ENCODE measurements around the gene TMEM108. TPM values are rescaled to one million over a fixed set of nuclear protein-coding genes. Genes with fewer than 3 reads are reported as not detected.

Gene TMEM108
- total RNA-seq, 4 donors from 2014 or later, result 1.1 to 3.2 TPM; not detected in 2

DNA sequence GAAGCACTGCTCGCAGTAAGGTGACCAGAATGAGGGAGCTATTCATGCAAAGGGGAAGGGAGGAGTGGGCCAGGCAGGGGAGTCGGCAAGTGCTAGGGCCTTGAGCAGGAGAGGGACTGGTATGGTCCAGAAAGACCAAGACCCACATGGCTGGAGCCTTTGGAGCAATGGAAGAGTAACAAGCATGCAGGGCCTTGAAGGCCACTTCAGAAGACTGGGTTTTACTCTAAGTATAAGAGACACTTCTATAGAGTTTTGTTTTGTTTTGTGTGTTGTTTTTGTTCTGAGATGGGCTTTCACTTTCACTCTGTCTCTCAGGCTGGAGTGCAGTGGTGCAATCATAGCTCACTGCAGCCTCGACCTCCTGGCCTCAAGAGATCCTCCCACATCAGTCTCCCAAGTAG is 403.7 kb downstream of the TMEM108 start:
- H3K4me1 ChIP-seq, result no peaks in the 10 kb centered on the region
- no peaks in the 10 kb centered on the region for H3K9me3 ChIP-seq
- TF ChIP-seq, protein P1, sequence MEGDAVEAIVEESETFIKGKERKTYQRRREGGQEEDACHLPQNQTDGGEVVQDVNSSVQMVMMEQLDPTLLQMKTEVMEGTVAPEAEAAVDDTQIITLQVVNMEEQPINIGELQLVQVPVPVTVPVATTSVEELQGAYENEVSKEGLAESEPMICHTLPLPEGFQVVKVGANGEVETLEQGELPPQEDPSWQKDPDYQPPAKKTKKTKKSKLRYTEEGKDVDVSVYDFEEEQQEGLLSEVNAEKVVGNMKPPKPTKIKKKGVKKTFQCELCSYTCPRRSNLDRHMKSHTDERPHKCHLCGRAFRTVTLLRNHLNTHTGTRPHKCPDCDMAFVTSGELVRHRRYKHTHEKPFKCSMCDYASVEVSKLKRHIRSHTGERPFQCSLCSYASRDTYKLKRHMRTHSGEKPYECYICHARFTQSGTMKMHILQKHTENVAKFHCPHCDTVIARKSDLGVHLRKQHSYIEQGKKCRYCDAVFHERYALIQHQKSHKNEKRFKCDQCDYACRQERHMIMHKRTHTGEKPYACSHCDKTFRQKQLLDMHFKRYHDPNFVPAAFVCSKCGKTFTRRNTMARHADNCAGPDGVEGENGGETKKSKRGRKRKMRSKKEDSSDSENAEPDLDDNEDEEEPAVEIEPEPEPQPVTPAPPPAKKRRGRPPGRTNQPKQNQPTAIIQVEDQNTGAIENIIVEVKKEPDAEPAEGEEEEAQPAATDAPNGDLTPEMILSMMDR (IDR thresholded peaks at IDR 0.05), result no peak
- no peak for TF ChIP-seq POLR2A (IDR thresholded peaks at IDR 0.05)
- H3K36me3 ChIP-seq, result no peaks in the 10 kb centered on the region
- no peak for DNase-seq
- H3K27ac ChIP-seq, result no peak overlapping the region
- intact Hi-C loops (cut with DNase I; ENCODE audit: low total_unique reads), result no loop called here
- no peak overlapping the region for H3K4me3 ChIP-seq
- no peaks in the 10 kb centered on the region for H3K27me3 ChIP-seq

DNA sequence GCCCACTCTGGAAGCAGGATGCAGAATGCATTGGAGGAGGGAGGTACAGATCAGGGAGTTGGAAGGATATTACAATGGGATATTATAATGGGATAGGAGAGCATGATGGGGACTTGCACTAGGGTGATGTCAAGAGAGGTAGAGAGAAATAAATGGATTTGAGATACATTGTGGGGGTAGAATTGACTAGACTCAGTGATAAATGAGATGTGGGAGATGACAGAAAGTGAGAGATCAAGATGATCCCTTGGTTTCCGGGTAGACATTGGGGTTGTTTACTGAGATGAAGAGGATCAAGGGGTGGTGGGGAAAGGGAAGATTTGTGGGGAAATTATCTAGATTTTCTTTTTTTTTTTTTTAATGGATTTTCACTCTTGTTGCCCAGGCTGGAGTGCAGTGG is 404.3 kb downstream of the TMEM108 start:
- intact Hi-C loops (cut with DNase I; ENCODE audit: low total_unique reads), result no loop called here

DNA sequence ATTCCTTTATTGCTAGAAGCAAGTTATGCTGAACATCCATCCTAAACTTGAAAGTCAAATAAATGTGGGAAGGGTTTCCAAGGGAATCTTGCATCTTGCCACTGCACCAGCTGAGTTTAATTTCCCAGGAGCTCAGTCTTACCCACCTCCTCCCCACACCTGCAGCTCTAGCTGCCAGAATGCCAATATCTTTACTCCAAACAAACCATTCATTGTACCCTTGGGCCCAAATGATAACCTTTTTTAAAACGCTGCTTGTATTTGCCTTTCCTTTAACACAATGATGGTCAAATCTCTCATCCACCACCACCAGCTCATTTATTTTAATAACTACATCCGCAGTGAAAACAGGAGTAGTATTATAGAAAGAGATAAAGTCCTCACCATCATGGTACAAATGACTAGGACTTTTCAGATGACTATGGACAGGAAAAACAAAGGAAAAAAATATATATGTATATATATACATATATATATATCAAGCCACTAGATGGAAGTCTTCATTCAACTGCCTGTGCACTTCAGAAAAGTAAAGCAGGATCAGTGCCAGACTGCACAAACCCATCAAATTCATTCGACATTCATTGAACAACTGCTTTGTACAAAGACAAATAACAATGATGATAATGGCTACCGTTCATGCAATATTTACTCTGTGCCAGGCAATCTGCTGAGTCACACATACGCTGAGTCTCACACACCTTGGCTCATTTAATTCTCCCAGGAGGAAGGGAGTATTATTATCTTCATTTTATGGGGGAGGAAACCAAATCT is 405.6 kb downstream of the TMEM108 start:
- H3K4me3 ChIP-seq, result no peak overlapping the region
- no peaks in the 10 kb centered on the region for H3K4me1 ChIP-seq
- no peak for TF ChIP-seq POLR2A (IDR thresholded peaks at IDR 0.05)
- TF ChIP-seq, protein P1 (IDR thresholded peaks at IDR 0.05), result no peak
- H3K36me3 ChIP-seq, result no peaks in the 10 kb centered on the region
- H3K27ac ChIP-seq, result no peak overlapping the region
- intact Hi-C loops (cut with DNase I; ENCODE audit: low total_unique reads), result no loop called here
- H3K27me3 ChIP-seq, result no peaks in the 10 kb centered on the region
- no peaks in the 10 kb centered on the region for H3K9me3 ChIP-seq
- no peak for DNase-seq

More for the DNA sequence above, 404.3 kb downstream of the TMEM108 start:
- TF ChIP-seq, protein P1 (IDR thresholded peaks at IDR 0.05), result no peak
- no peak for TF ChIP-seq POLR2A (IDR thresholded peaks at IDR 0.05)
- Histone ChIP-seq H3K4me3 (no peak overlapping the region), H3K36me3 (no peaks in the 10 kb centered on the region), H3K4me1 (no peaks in the 10 kb centered on the region), H3K27me3 (no peaks in the 10 kb centered on the region), H3K27ac (no peak overlapping the region), H3K9me3 (no peaks in the 10 kb centered on the region)
- no peak for DNase-seq

DNA sequence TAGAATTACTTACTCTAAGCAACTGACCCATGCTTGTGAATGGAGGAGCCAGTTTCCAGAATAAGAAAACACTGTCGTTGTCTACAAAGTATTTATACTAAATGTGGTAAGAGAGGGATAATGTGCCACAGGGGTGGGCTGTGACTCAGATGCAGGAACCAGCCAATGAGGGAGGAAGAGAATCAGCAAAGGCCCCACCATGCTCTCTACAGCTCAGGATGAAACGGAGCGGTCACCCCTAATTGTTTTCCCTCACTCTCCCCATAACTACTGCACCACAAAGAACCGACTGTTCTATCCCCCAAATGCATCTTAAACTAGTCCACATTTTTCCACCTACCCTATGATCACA is 406.2 kb downstream of the TMEM108 start:
- no peaks in the 10 kb centered on the region for H3K9me3 ChIP-seq
- no peaks in the 10 kb centered on the region for H3K4me1 ChIP-seq
- intact Hi-C loops (cut with DNase I; ENCODE audit: low total_unique reads), result no loop called here
- H3K36me3 ChIP-seq, result no peaks in the 10 kb centered on the region
- no peak for TF ChIP-seq POLR2A (IDR thresholded peaks at IDR 0.05)
- TF ChIP-seq, protein P1 (IDR thresholded peaks at IDR 0.05), result no peak
- H3K4me3 ChIP-seq, result no peak overlapping the region
- DNase-seq, result no peak
- H3K27me3 ChIP-seq, result no peaks in the 10 kb centered on the region
- H3K27ac ChIP-seq, result no peak overlapping the region

DNA sequence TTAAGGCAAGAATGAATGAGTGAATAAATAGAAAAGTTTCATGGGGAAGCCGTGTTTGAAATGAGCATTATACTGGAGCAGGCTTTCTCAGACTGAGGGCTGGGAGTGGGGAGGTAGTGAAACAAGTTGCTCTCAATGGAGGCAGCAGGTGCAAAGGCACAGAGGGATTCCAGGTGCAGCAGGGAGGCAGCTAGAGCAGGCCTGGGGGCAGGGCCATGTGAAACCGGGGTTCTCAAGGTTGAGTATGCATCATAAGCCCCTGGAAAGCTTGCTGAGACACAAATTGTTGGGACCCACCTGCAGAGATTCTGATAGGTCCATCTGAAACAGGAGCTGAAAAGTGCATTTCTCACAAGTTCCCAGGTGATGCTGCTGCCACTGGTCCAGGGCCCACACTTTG is 406.9 kb downstream of the TMEM108 start:
- Histone ChIP-seq H3K4me3 (no peak overlapping the region), H3K9me3 (no peaks in the 10 kb centered on the region), H3K36me3 (no peaks in the 10 kb centered on the region), H3K27me3 (no peaks in the 10 kb centered on the region), H3K4me1 (no peaks in the 10 kb centered on the region), H3K27ac (no peak overlapping the region)
- no peak for TF ChIP-seq POLR2A (IDR thresholded peaks at IDR 0.05)
- TF ChIP-seq, protein P1 (IDR thresholded peaks at IDR 0.05), result no peak
- intact Hi-C loops (cut with DNase I; ENCODE audit: low total_unique reads), result no loop called here
- no peak for DNase-seq
